Loucy (cell line): ENCODE data around the gene CAVIN3.

Experiments
- CTCF ChIP-seq: fragments of 200-600 bp; sonication (generic); conservative IDR thresholded peaks from 2 replicates; pipeline ENCODE4 v1.5.1; 2014; ENCODE audit warnings: mild to moderate bottlenecking, antibody characterized with exemption, low read length
- EZH2phosphoT487 ChIP-seq: fragments of 200-600 bp; IDR thresholded peaks from 2 replicates; pipeline ENCODE4 v1.6.1; 2018; ENCODE audit warnings: antibody characterized with exemption, mild to moderate bottlenecking, moderate library complexity, borderline replicate concordance

- no peak for TF ChIP-seq EZH2phosphoT487
- TF ChIP-seq CTCF, result no peak
Measured at GRCh38 chr11:6318204-6318603, 2.1 kb downstream of the CAVIN3 start.
